ENCODE data around the gene MLEC.

- TF ChIP-seq EZH2 (IDR thresholded peaks at IDR 0.05; ENCODE audit: insufficient read depth, poor library complexity, severe bottlenecking) (no peak), EZH2phosphoT487 (IDR thresholded peaks at IDR 0.05; ENCODE audit: insufficient read depth, low read depth) (no peak)
Measured at GRCh38 chr12:120668868-120669840, 17.8 kb upstream of the MLEC start.
